Measurements from ENCODE around the gene OTUD3.

DNA sequence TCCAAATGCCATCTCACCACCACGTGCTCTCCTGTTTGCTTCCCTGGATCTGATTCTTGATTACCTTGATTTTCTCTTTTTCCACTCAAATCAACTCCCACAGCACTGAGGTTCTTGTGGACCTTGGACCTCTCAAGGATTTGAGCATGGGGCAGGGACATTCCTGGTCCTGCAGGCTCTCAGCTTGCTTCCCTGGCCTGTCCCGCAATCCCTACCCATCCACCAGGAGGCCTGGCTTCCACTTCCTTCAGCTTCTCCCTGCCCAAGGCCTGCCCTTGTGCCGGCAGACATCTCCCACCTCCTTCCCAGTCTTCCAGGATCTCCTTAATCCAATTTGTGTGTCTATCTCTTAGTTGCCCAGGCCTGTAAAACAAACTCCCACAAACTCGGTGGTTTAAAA lies 75.6 kb downstream of the OTUD3 start:
- TF ChIP-seq, protein P1, sequence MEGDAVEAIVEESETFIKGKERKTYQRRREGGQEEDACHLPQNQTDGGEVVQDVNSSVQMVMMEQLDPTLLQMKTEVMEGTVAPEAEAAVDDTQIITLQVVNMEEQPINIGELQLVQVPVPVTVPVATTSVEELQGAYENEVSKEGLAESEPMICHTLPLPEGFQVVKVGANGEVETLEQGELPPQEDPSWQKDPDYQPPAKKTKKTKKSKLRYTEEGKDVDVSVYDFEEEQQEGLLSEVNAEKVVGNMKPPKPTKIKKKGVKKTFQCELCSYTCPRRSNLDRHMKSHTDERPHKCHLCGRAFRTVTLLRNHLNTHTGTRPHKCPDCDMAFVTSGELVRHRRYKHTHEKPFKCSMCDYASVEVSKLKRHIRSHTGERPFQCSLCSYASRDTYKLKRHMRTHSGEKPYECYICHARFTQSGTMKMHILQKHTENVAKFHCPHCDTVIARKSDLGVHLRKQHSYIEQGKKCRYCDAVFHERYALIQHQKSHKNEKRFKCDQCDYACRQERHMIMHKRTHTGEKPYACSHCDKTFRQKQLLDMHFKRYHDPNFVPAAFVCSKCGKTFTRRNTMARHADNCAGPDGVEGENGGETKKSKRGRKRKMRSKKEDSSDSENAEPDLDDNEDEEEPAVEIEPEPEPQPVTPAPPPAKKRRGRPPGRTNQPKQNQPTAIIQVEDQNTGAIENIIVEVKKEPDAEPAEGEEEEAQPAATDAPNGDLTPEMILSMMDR (conservative IDR thresholded peaks at IDR 0.05; ENCODE audit: low read length), result no peak
- TF ChIP-seq EZH2phosphoT487 (IDR thresholded peaks at IDR 0.05; ENCODE audit: borderline replicate concordance), result no peak

Measured in Loucy (cell line).